ENCODE results near the gene TBX2.
"Not testable (repeated sequence)": the region's sequence is repeated elsewhere in the genome, so short reads cannot be mapped to it uniquely, and the experiment has no call there.

TBX2 gene

GRCh38 chr17:61414141-61414935 is 14.7 kb downstream of the TBX2 start:
- no peak for DNase-seq

DNA sequence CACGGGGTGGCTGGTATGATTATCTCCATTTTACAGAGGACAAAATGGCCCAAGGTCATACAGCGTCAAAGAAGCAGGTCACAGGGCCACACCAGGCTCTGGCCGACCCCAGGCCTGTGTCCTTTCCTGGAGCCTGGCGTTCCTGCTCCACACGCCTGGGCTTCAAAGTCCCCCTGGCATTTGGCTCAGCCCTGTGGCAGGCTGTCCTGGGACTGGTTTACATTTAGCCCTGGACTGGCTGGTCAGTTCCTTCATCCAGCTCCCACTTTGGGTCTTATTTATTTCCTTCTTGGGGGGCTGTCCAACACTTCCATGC is 15.3 kb downstream of the TBX2 start:
- DNase-seq: no peak

- DNase-seq: no peak
These were observed 15.9 kb downstream of the TBX2 start for GRCh38 chr17:61415374-61416210.

DNA sequence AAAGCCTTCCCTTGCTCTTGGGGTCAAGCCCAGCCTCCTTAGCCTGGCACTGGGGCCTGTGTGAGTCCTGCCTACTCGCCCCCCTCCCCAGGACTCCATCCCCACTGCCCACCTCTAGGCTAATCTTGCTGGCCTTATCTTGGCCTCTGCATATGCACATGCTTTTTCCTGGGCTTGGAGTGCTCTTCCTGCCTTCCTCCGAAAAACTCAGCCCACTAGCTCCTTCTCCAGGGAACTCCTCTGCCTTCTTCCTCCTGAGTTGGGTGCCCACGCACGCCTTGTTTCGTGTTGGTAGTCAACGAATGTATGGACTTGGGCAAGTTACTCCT is 16.5 kb downstream of the TBX2 start:
- DNase-seq: no peak

- peak; percentile 71 to 88 (median 71) for DNase-seq
These were observed 17.1 kb downstream of the TBX2 start for GRCh38 chr17:61416540-61417363.

- no peak for DNase-seq
These were observed 18.8 kb downstream of the TBX2 start for GRCh38 chr17:61418449-61418848.

- DNase-seq: no peak
These were observed 19.9 kb downstream of the TBX2 start for GRCh38 chr17:61419496-61420046.

DNA sequence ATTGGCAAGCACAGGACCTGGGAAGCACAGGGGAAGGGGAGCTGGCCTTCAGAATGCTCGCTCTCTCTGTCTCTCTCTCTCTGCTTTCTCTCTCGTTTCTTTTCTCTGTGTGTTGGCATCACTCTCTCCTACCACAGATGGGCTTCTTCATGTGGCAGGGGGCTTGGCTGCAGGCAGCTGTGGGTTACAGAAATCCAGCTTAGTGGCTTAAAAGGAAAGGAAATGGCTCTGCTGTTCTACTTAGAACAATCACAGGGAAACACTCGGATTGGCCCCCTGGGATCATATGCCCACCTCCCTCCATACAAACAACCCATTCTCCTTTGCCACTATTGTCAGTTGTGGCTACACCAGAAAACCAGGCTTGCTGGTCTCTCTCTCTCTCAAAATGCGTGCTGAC is 20.4 kb downstream of the TBX2 start:
- no peak for DNase-seq

- DNase-seq: no peak
These were observed 21.2 kb downstream of the TBX2 start for GRCh38 chr17:61420745-61421398.

DNA sequence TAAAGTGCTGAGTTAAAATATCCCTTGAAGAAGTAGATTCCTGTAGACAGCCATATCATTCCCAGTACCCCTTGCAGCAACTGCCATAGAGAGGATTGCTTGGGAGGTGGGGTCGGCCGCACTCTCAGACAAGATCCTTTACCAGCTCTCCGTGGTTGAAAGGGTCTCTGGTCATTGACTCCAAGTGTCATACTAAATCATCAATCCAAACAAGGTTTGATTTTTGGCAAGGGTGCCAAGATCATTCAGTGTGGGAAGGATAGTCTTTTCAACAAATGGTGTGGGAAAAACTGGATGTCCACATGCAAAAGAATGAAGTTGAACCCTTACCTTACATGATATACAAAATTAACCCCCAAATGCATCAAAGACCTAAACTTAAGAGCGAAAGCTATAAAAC is 21.8 kb downstream of the TBX2 start:
- DNase-seq: no peak

DNA sequence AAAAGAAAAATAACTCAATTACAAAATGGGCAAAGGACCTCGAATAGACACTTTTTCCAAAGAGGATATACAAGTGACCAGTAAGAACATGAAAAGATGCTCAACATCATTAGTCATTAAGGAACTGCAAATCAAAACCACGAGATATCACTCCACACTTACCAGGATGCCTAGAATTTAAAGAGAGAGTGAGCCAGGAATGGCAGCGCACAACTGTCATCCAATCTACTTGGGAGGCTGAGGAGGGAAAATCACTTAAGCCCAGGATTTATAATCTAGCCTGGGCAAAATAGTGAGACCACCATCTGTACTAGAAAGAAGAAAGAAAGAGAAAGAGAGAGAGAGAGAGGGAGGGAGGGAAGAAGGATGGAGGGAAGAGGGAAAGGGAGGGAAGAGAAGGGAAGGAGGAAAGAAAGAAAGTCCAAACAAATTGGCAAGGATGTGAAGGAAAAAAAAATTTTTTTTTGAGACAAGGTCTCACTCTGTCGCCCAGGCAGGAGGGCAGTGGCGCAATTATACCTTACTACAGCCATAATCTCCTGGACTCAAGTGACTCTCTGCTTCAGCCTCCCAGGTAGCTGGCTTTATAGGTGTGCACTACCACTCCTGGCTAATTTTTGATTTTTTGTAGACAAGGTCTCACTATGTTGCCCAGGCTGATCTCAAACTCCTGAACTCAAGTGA is 22.6 kb downstream of the TBX2 start:
- DNase-seq: no peak

DNA sequence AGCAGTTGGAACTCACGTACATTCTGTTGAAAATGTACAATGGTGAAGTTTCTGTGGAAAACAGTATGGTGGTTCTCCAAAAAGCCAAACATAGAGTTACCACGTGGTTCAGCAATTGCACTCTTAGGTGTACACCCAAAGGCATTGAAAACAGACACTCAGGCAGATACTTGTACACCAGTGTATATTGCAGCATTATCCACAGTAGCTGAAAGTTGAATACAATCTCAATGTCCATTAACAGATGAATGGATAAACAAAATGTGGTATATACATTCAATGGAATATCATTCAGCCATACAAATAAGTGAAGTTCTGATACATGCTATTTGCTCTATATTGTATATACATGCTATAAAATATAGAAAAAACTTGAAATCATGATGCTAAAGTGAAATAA is 23.2 kb downstream of the TBX2 start:
- no peak for DNase-seq

- DNase-seq: no peak
These were observed 24.5 kb downstream of the TBX2 start for GRCh38 chr17:61423967-61424649.

DNA sequence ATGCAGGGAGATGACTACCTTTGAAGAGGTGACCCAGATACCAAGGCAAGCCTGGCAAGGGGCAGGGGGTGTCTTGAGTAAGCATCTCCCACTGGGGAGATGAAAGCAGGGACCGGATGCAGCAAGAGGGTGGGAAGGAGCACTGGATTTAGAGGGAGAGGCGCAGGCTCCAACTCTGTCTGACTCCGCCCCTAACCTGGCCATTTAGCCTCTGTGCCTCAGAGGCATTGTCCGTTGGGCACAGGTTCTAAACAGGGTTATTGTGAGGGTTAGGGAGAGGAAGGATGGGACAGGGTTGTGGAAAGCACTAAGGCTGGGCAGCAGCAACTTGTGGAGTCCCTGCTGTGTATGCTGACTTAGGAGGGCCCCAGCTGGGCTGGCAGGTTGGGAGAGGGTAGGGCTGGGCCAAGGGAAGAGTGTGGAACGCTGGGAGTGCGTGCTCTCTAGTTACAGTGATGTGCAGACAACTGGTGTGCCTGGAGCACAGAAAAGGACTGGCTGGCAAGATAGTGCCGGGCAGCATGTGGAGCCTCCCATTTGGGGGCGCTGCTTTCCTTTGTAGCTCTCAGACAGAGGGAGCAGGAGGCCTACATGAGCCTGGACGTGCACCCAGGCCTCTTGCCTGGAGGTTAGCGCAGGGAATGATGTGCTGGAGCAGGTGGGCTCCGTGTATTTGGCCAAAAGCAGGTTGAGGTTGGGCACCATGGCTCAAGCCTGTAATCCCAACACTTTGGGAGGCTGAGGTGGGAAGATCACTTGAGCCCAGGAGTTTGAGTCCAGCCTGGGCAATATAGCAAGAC is 26.2 kb downstream of the TBX2 start:
- peak in 1 of 3 experiments; percentile 5 for DNase-seq

DNA sequence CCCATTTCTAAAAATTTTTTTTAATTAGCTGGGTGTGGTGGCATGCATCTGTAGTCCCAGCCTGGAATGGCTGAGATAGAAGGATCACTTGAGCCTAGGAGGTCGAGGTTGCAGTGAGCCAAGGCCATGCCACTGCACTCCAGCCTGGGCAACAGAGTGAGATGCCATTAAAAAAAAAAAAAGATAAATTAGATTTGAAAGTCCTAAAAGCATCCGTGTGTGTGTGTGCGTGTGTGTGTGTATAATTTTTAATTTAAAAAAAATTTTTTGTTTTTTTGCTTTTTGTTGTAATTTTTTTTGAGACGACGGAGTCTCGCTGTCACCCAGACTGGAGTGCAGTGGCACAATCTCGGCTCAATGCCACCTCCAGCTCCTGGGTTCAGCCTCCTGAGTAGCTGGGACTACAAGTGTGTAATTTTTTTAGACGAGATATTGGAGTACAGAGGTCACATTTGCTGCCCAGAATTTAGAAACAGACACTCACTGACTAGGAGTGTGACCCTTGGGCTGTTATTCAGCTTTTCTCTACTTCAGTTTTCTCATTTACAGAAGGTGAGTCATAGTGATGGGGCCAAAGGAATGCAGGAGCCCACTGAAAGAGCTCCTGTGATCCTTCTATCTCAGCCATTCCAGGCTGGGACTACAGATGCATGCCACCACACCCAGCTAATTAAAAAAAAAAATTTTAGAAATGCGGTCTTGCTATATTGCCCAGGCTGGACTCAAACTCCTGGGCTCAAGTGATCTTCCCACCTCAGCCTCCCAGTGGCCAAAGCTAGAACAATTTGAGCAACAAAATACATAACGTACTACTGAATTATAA is 27.1 kb downstream of the TBX2 start:
- DNase-seq: no peak

GRCh38 chr17:61427567-61427966 is 27.9 kb downstream of the TBX2 start:
- DNase-seq: no peak

GRCh38 chr17:61429274-61429673 is 29.6 kb downstream of the TBX2 start:
- DNase-seq: no peak

DNA sequence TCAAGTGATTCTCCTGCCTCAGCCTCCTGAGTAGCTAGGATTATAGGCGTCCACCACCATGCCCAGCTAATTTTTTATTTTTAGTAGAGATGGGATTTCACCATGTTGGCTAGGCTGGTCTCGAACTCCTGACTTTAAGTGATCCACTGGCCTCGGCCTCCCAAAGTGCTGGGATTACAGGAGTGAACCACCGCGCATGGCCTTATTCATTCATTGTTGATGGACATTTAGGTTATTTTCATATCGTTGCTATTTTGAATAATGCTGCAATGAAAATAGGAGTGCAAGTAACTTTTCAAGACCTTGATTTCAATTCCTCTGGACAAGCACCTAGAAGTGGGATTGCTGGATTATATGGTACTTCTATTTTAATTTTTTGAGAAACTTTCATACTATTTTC is 30.2 kb downstream of the TBX2 start:
- DNase-seq: not testable (repeated sequence)

GRCh38 chr17:61431594-61432311 is 32.1 kb downstream of the TBX2 start:
- no peak for DNase-seq

Measured in NCI-H1417 (cell line).